NCI-H82 treated with DMSO at 0.1 percent for 48 hours (cell line): Measurements from ENCODE around the gene NSG2.
"Not testable (repeated sequence)": the region's sequence is repeated elsewhere in the genome, so short reads cannot be mapped to it uniquely, and the experiment has no call there.

Experiments
- DNase-seq: peaks from one replicate; lab custom pipeline; 2025; ENCODE audit not compliant: unreplicated experiment; lab: John Stamatoyannopoulos, UW

NSG2 gene

GRCh38 chr5:174101195-174101730 is 55.8 kb downstream of the NSG2 start:
- no peak for DNase-seq

- not testable (repeated sequence) for DNase-seq
Measured at GRCh38 chr5:174102574-174102973, 57.1 kb downstream of the NSG2 start.

- no peak for DNase-seq
Measured at GRCh38 chr5:174106997-174107655, 61.6 kb downstream of the NSG2 start.

GRCh38 chr5:174108745-174109144 is 63.2 kb downstream of the NSG2 start:
- DNase-seq, result no peak

GRCh38 chr5:174109698-174110260 is 64.3 kb downstream of the NSG2 start:
- no peak for DNase-seq

- DNase-seq, result peak; percentile 1
Measured at GRCh38 chr5:174110310-174110709, 64.8 kb downstream of the NSG2 start.

- no peak for DNase-seq
Measured at GRCh38 chr5:174111287-174111973, 65.9 kb downstream of the NSG2 start.

- DNase-seq, result no peak
Measured at GRCh38 chr5:174115226-174115625, 69.7 kb downstream of the NSG2 start.

- no peak for DNase-seq
Measured at GRCh38 chr5:174118823-174119467, 73.4 kb downstream of the NSG2 start.

- no peak for DNase-seq
Measured at GRCh38 chr5:174119468-174119881, 74.0 kb downstream of the NSG2 start.

- no peak for DNase-seq
Measured at GRCh38 chr5:174120401-174121005, 75.0 kb downstream of the NSG2 start.

GRCh38 chr5:174134545-174134944 is 89.0 kb downstream of the NSG2 start:
- DNase-seq, result no peak

- no peak for DNase-seq
Measured at GRCh38 chr5:174139623-174140022, 94.1 kb downstream of the NSG2 start.

- no peak for DNase-seq
Measured at GRCh38 chr5:174140452-174141020, 95.0 kb downstream of the NSG2 start.

GRCh38 chr5:174141398-174141797 is 95.9 kb downstream of the NSG2 start:
- no peak for DNase-seq

- no peak for DNase-seq
Measured at GRCh38 chr5:174145091-174145490, 99.6 kb downstream of the NSG2 start.

- no peak for DNase-seq
Measured at GRCh38 chr5:174145821-174146220, 100.3 kb downstream of the NSG2 start.

- no peak for DNase-seq
Measured at GRCh38 chr5:174146556-174146955, 101.0 kb downstream of the NSG2 start.

GRCh38 chr5:174147012-174147411 is 101.5 kb downstream of the NSG2 start:
- not testable (repeated sequence) for DNase-seq

- DNase-seq, result no peak
Measured at GRCh38 chr5:174147551-174147950, 102.0 kb downstream of the NSG2 start.

GRCh38 chr5:174148721-174149120 is 103.2 kb downstream of the NSG2 start:
- no peak for DNase-seq
